Effector CD8-positive, alpha-beta T cell (primary cell): ENCODE measurements around the gene CFAP99.

ENCODE experiments used
- DNase-seq: peaks from one replicate; lab custom pipeline; 2025; lab: John Stamatoyannopoulos, UW

The CFAP99 gene

GRCh38 chr4:2411786-2412510 is 6.8 kb upstream of the CFAP99 start:
- DNase-seq: no peak

- DNase-seq: peak; percentile 19
Observed at GRCh38 chr4:2412534-2412884, 6.2 kb upstream of the CFAP99 start.

GRCh38 chr4:2412885-2413716 is 5.7 kb upstream of the CFAP99 start:
- DNase-seq: peak; percentile 70

- DNase-seq: no peak
Observed at GRCh38 chr4:2413821-2414610, 4.7 kb upstream of the CFAP99 start.

GRCh38 chr4:2415213-2415612 is 3.5 kb upstream of the CFAP99 start:
- DNase-seq: no peak

GRCh38 chr4:2415881-2416563 is 2.7 kb upstream of the CFAP99 start:
- DNase-seq: no peak

GRCh38 chr4:2416564-2417225 is 2.1 kb upstream of the CFAP99 start:
- DNase-seq: no peak

GRCh38 chr4:2417226-2417764 is 1.5 kb upstream of the CFAP99 start:
- no peak for DNase-seq

- no peak for DNase-seq
Observed at GRCh38 chr4:2417765-2418649, 748 bp upstream of the CFAP99 start, which contains the start of gene ZFYVE28. Gene ZFYVE28 (minus strand): TSS chr4:2418645. CDS start chr4:2418323, 322 bp downstream.

- no peak for DNase-seq
Observed at GRCh38 chr4:2419814-2420213, 1.1 kb downstream of the CFAP99 start.

GRCh38 chr4:2421928-2422327 is 3.2 kb downstream of the CFAP99 start:
- no peak for DNase-seq

GRCh38 chr4:2423066-2423465 is 4.3 kb downstream of the CFAP99 start:
- DNase-seq: no peak

GRCh38 chr4:2423695-2424094 is 4.9 kb downstream of the CFAP99 start:
- no peak for DNase-seq

GRCh38 chr4:2424581-2424980 is 5.8 kb downstream of the CFAP99 start:
- no peak for DNase-seq

- no peak for DNase-seq
Observed at GRCh38 chr4:2425386-2426068, 6.8 kb downstream of the CFAP99 start.

- DNase-seq: no peak
Observed at GRCh38 chr4:2426069-2426397, 7.3 kb downstream of the CFAP99 start.

- DNase-seq: no peak
Observed at GRCh38 chr4:2426711-2427275, 8.0 kb downstream of the CFAP99 start.

- DNase-seq: no peak
Observed at GRCh38 chr4:2427383-2428334, 8.9 kb downstream of the CFAP99 start.
